Endothelial cell of umbilical vein (primary cell): ENCODE results near the gene FRMD4A. TPM values are rescaled to one million over a fixed set of nuclear protein-coding genes. Genes with fewer than 3 reads are reported as not detected.

ENCODE experiments used
- BruUV-seq: library from RNA; stranded (reverse); fragments of 400-500 nt; replicated peaks from 2 replicates; lab custom pipeline; 2021; lab: Mats Ljungman, UMichigan
- CTCF ChIA-PET: fragments of 300-600, 350-600 bp; sonication (Branson Sonifier 250); formaldehyde crosslinking; loops from one replicate; lab custom pipeline; 2021; ENCODE audit warnings: antibody characterized with exemption, inconsistent platforms; lab: Charles Lee
- POLR2A ChIA-PET: fragments of 300-600, 350-600 bp; sonication (Branson Sonifier 250); formaldehyde crosslinking; loops from one replicate; lab custom pipeline; 2021; ENCODE audit warnings: antibody characterized with exemption, inconsistent platforms; lab: Charles Lee
- DNase-seq: peaks from one replicate; pipeline ENCODE4 v3.0.0-alpha.2; 2011; ENCODE audit warnings: low read depth, low spot score
- FAIRE-seq: peaks from 2 replicates; lab custom pipeline; 2011; peaks lifted over from hg19 to GRCh38; lab: Jason Lieb, UNC
- H2AFZ ChIP-seq: 2 replicates; pipeline ENCODE4 v1.6.0; 2012; ENCODE audit warnings: low read depth, low read length, control low read depth, inconsistent platforms
- H3K27ac ChIP-seq: 2 replicates; pipeline ENCODE4 v1.5.1; 2011; ENCODE audit warnings: low read depth, mild to moderate bottlenecking, control low read depth, low read length, moderate library complexity; ENCODE audit not compliant: insufficient read depth
- H3K27me3 ChIP-seq, 2 experiments: 2 replicates each; pipeline versions ENCODE4 v1.6.0 to v1.6.1; 2011; ENCODE audit warnings: low read length in 2 of 2, mixed read lengths in 1 of 2; ENCODE audit not compliant: control insufficient read depth in 2 of 2, insufficient read depth in 2 of 2
- H3K36me3 ChIP-seq, 2 experiments: 2 replicates in 1 of 2; 3 replicates in 1 of 2; pipeline ENCODE4 v1.5.1; 2011; ENCODE audit warnings: low read length in 2 of 2, mild to moderate bottlenecking in 1 of 2, moderate library complexity in 1 of 2; ENCODE audit not compliant: control insufficient read depth in 2 of 2, insufficient read depth in 2 of 2; ENCODE audit errors: extremely low read depth in 1 of 2
- H3K4me1 ChIP-seq: 3 replicates; pipeline ENCODE4 v1.5.1; 2011; ENCODE audit warnings: mild to moderate bottlenecking, low read length; ENCODE audit not compliant: control insufficient read depth, insufficient read depth; ENCODE audit errors: extremely low read depth
- H3K4me2 ChIP-seq: 2 replicates; pipeline ENCODE4 v1.6.1; 2011; ENCODE audit warnings: low read length, control low read depth, mixed read lengths; ENCODE audit not compliant: insufficient read depth
- H3K4me3 ChIP-seq, 3 experiments: fragments of 200-600 bp in 1 of 3; sonication (generic), shearing (Covaris generic) in 1 of 3; replicated peaks in 1 of 3; 2 replicates each; pipeline ENCODE4 v1.5.1; 2011 to 2016; ENCODE audit warnings: control low read depth in 3 of 3, low read length in 3 of 3, mild to moderate bottlenecking in 2 of 3, inconsistent platforms in 1 of 3, low read depth in 1 of 3, moderate library complexity in 1 of 3; ENCODE audit not compliant: insufficient read depth in 1 of 3
- H3K79me2 ChIP-seq: 2 replicates; pipeline ENCODE4 v1.6.0; 2012; ENCODE audit warnings: low read length, inconsistent platforms; ENCODE audit not compliant: control insufficient read depth, insufficient read depth
- H3K9ac ChIP-seq: replicated peaks from 2 replicates; pipeline ENCODE3; 2011; ENCODE audit warnings: low read length, control low read depth; ENCODE audit not compliant: insufficient read depth; ENCODE audit errors: extremely low read depth
- H3K9me1 ChIP-seq: replicated peaks from 3 replicates; pipeline ENCODE4 v1.6.0; 2011; ENCODE audit warnings: mild to moderate bottlenecking, low read length; ENCODE audit not compliant: control insufficient read depth, insufficient read depth; ENCODE audit errors: extremely low read depth
- H3K9me3 ChIP-seq: replicated peaks from 2 replicates; pipeline ENCODE4 v1.5.1; 2012; ENCODE audit warnings: low read length, inconsistent platforms; ENCODE audit not compliant: control insufficient read depth, insufficient read depth
- H4K20me1 ChIP-seq: replicated peaks from 2 replicates; pipeline ENCODE3; 2011; ENCODE audit warnings: mild to moderate bottlenecking, low read length; ENCODE audit not compliant: control insufficient read depth, insufficient read depth; ENCODE audit errors: extremely low read depth
- CTCF ChIP-seq, 2 donors: IDR thresholded peaks; 1 replicate in 1 of 2; 2 replicates in 1 of 2; pipeline ENCODE4 v1.5.1; 2011; ENCODE audit warnings: low read length in 2 of 2, mild to moderate bottlenecking in 2 of 2, moderate library complexity in 2 of 2, control low read depth in 1 of 2, inconsistent platforms in 1 of 2, low read depth in 1 of 2; ENCODE audit not compliant: insufficient read depth in 1 of 2; ENCODE audit errors: extremely low read depth in 1 of 2
- EZH2 ChIP-seq: IDR thresholded peaks from 2 replicates; pipeline ENCODE4 v1.6.1; 2012; ENCODE audit warnings: borderline replicate concordance, low read depth, mild to moderate bottlenecking, moderate library complexity, low read length, inconsistent platforms; ENCODE audit not compliant: severe bottlenecking
- FOS ChIP-seq: IDR thresholded peaks from 2 replicates; pipeline ENCODE4 v1.6.1; 2011; ENCODE audit warnings: mild to moderate bottlenecking, low read length, moderate library complexity, borderline replicate concordance; ENCODE audit not compliant: insufficient read depth
- GATA2 ChIP-seq: IDR thresholded peaks from 2 replicates; pipeline ENCODE4 v1.7.0; 2011; ENCODE audit warnings: low read depth, mild to moderate bottlenecking, moderate library complexity, mixed read lengths, low read length; ENCODE audit not compliant: insufficient read length, insufficient read depth
- JUN ChIP-seq: IDR thresholded peaks from 2 replicates; pipeline ENCODE4 v1.6.1; 2011; ENCODE audit warnings: borderline replicate concordance, low read depth; ENCODE audit not compliant: insufficient read length, insufficient read depth
- MYC ChIP-seq: IDR thresholded peaks from one replicate; pipeline ENCODE4 v1.6.1; 2011; ENCODE audit warnings: mild to moderate bottlenecking, low read depth, low read length
- POLR2A ChIP-seq: IDR thresholded peaks from 2 replicates; pipeline ENCODE4 v1.6.1; 2012; ENCODE audit warnings: low read depth, mild to moderate bottlenecking, control low read depth, low read length
- POLR2AphosphoS5 ChIP-seq: IDR thresholded peaks from 2 replicates; pipeline ENCODE4 v1.6.1; 2012; ENCODE audit warnings: low read depth, mild to moderate bottlenecking, control low read depth, low read length, moderate library complexity; ENCODE audit not compliant: insufficient read depth
- dilution Hi-C: fragments of 300-500 bp; cut with MboI; formaldehyde crosslinking; loops from one replicate; pipeline ENCODE4 v1.15.0; 2019; ENCODE audit warnings: low sequenced_read_pairs; ENCODE audit not compliant: extremely low pct_ligation_motif_present
- intact Hi-C: fragments of 100-400 bp; cut with micrococcal nuclease; formaldehyde crosslinking; loops from one replicate; pipeline ENCODE4 v1.10.0; 2022
- polyA plus RNA-seq, 4 experiments: library from polyadenylated mRNA; depleted of rRNA in 3 of 4; stranded (reverse) in 3 of 4; unstranded in 1 of 4; fragments of >200 nt; gene quantifications; 2 replicates each; pipeline versions ENCODE4 v1.2.1 to v1.2.3, GENCODE V29; 2011 to 2012; ENCODE audit warnings: missing spikeins in 1 of 4
- total RNA-seq: library from RNA; stranded (reverse); gene quantifications from 2 replicates; pipeline ENCODE4 v1.2.3, GENCODE V29; 2021
- TF ChIP-seq, protein P1 (sequence below): IDR thresholded peaks from 2 replicates; pipeline ENCODE4 v1.6.1; 2011; ENCODE audit not compliant: insufficient read depth, insufficient read length

FRMD4A gene
- total and polyA plus RNA-seq, 2 donors (not counting 3 experiments of a cell fraction or from before 2014, with no cell fraction given) = 123 to 148 TPM

GRCh38 chr10:14291296-14291695 is 39.4 kb downstream of the FRMD4A start:
- Histone ChIP-seq H3K79me2 (no peaks in the 10 kb centered on the region), H3K9me1 (no peaks in the 10 kb centered on the region), H2AFZ (no peak overlapping the region), H3K27me3 (no peaks in the 10 kb centered on the region), H3K36me3 (no peaks in the 10 kb centered on the region), H3K4me2 (no peak overlapping the region), H4K20me1 (no peaks in the 10 kb centered on the region), H3K9ac (no peak overlapping the region), H3K27ac (no peak overlapping the region), H3K9me3 (no peaks in the 10 kb centered on the region), H3K4me3 (no peak overlapping the region), H3K4me1 (no peaks in the 10 kb centered on the region)
- no peak for FAIRE-seq
- no peak for DNase-seq
- ChIA-PET CTCF (no interaction called here), POLR2A (interaction anchor here (0.6 kb wide), 1 partner anchor 983 kb away, joined by 3 read pairs; no protein-coding TSS in a partner anchor)
- dilution Hi-C loops = no loop called here
- BruUV-seq = no TSS peak
- TF ChIP-seq EZH2 = no peak
- TF ChIP-seq GATA2 = no peak
- TF ChIP-seq CTCF (IDR thresholded peaks at IDR 0.05; ENCODE audit: extremely low read depth in 1 of 2, insufficient read depth in 1 of 2, low read depth in 1 of 2, low read length in 2 of 2) = no peak
- TF ChIP-seq, protein P1, sequence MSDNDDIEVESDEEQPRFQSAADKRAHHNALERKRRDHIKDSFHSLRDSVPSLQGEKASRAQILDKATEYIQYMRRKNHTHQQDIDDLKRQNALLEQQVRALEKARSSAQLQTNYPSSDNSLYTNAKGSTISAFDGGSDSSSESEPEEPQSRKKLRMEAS = no peak
- no peak for TF ChIP-seq POLR2AphosphoS5
- TF ChIP-seq JUN = no peak
- no peak for TF ChIP-seq POLR2A
- TF ChIP-seq MYC = no peak
- TF ChIP-seq FOS = no peak
- intact Hi-C loops = no loop called here
